Articular chondrocyte of knee joint (primary cell): ENCODE data around the gene PRSS33. TPM values are rescaled to one million over a fixed set of nuclear protein-coding genes. Genes with fewer than 3 reads are reported as not detected.

Source experiments
- small RNA-seq: library from RNA; depleted of rRNA; stranded (forward); fragments of <200 nt; gene quantifications from one replicate; pipeline ENCODE3, GENCODE V24; 2012
- total RNA-seq: library from RNA; depleted of rRNA; stranded (reverse); fragments of >200 nt; gene quantifications from 2 replicates; pipeline ENCODE4 v1.2.3, GENCODE V29; 2012

The PRSS33 gene, protein sequence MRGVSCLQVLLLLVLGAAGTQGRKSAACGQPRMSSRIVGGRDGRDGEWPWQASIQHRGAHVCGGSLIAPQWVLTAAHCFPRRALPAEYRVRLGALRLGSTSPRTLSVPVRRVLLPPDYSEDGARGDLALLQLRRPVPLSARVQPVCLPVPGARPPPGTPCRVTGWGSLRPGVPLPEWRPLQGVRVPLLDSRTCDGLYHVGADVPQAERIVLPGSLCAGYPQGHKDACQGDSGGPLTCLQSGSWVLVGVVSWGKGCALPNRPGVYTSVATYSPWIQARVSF
- not detected in 2 replicates for total RNA-seq

DNA sequence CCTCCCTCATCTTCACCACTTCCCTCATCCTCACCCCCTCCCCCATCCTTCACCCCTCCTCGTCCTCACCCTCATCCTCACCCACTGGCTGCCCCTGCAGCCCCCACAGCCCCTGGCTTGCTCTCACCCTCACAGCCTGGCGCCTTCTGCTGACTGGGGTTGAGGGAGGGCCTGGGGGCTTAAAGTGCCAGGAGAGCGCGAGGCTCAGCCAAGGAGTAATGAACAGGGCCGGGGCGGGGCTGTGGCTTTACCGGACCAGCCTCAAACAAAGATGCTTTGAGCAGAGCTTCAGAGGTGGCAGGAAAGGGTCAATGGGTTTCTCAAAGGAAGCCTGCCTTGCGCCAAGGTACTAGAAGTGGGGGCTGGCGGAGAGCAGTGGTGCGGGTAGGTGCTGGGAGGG, at the start of gene PRSS33:
TSS of gene PRSS33 (minus strand) at position 155 of the 400 bp plus-strand sequence. CDS start 1,013 bp downstream, outside the sequence.

DNA sequence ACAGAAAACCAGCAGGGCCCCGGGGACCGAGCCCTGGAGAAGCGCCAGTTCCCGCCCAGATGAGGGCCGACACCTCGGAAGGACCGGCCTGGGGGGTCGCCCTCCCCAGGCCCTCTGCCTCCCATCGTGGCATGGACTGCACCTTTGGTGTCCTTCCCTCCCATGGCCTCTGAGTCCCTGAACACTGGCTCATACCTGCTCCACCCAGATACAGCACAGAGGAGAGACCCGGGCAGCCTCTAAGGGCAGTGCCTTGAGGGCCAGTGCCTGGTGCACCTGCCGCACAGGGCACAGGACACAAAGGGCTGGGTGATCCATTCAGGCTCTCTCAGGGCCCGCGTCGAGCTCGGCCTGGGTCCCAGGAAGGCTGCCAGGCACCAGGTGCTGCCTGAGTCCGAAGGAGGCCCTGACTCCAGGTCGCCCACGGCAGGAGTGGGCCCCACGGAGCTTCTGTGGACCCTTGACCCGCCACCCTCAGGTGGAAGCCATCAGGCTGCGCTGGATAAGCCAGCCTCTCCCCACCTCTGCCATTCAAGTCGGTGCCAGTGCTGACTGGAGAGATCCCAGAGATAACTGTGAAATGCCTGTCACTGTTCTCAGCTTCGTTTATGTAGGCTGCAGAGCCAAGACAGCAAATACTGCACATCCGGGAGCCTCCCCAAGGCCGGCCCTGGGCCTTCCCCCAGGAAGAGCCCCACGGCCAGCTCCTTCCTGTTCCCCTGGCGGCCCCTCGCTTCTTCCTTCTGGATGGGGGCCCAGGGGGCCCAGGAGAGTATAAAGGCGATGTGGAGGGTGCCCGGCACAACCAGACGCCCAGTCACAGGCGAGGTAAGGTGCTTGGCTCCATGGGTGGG, 42.4 kb upstream of the PRSS33 start, which contains the start of gene ZG16B:
TSS of gene ZG16B (plus strand) at position 803 of the 854 bp plus-strand sequence. CDS start 139 bp downstream, outside the sequence.

DNA sequence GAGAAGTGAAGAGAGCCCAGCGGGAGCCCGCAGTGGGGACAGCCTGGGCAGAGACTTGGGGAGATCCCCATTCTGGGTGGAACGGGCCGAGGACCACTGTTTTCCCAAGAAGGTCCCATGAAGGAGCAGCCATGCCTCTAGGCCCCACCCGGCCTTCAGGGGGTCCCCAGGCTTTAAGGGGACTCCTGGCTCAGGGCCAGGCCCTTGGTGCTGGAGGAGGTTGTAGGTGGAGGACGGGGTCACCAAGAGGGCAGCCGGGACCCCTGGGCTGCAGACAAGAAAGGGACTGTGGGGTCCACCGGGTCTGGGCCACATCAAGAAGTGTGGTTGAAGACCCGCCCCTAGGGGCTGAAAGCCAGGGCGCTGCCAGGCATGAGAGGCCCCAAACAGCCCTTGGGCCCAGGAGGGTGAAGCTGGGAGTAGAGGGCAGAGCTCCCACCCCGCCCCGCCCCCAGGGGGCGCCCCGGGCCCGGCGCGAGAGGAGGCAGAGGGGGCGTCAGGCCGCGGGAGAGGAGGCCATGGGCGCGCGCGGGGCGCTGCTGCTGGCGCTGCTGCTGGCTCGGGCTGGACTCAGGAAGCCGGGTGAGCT, 29.5 kb upstream of the PRSS33 start, which contains the start of gene PRSS21:
TSS of gene PRSS21 (plus strand) at position 487 of the 589 bp plus-strand sequence. CDS start at position 519, 32 bp downstream.

DNA sequence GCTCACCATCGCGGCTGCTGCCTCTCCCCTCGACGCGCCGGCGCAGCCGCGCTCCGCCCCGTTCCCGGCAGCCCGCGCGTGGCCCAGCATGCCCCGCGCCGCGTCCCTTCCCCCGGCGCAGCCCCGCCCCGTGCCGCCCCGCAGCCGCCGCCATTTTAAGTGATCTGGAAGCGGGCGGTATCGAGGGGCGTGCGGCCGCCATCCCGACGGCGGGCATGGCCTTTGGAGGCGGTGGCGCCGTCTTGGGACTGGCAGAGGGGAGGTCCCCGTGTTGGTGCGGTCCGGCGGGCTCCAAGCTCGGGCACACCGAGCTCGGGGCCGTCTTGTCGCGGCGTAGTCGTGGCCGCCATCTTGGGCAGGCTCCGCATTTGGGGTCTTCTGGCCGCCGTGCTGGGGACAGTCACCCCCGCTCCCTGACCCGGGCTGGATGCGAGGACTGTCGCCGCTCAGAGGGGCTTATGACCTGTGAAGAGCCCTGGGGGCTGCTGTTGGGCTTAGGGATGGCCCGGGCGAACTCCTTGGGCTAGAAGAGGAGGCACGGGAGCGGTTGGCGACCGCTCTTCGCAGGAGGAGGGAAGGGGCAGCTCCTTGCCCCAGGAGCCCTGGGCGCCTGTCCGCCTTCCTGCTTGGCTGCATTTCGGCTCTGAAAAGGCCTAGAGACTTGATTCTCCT, 10.0 kb downstream of the PRSS33 start, which contains the start of gene ELOB:
TSS of gene ELOB (minus strand) at position 50 of the 672 bp plus-strand sequence. CDS start at position 9, 41 bp downstream.

DNA sequence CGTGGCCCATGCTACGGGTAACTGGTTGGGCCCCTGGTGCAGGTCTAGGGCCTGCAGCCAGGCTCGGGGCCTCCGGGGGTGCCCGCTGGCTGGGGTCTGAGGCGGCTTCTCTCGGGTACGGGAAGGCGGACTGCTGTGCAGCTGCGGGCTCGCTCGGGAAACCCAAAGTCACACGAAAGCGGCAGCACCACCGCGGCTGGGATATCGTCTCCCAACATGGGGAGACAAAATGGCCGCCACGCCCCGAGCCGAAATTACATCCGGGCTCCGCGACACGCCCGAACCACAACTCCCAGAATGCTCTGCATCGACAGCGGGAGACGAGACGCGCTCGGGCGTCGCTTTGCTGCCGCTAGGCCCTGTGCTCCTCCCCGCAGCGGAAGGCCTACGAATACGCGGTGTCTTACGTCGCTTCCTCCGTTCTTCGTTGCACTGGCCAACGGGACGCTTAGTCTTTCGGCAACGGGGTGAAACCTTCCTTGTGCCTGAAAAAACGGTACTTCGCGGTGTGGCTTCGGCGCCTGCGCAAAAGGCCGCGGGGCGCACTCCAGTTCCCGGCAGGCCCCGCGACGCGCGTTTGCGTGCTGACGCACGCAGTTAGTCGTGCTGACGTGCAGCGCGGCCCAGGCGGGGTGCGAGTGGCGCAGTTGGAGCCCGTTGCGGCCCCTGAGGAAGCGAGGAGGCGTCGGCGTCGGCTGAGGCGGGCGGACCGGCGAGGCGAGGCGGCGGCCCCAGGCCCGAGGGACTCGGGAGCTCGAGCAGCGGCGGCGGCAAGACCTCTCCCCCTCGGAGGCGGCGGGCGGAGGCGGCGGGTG, 35.1 kb downstream of the PRSS33 start, which contains the start of gene SRRM2:
TSS of gene SRRM2 (plus strand) at position 604 of the 815 bp plus-strand sequence. CDS start 3,727 bp downstream, outside the sequence.

Small RNA genes within 50 kb of the gene (small RNA-seq; reads per million reads assigned to genes)
- 0.88 reads per million, percentile 36 among the genes with 10 or more reads in this experiment for gene SNORA3C

Other genes starting within 250 kb of the PRSS33 start
- 17.2 and 20.6 TPM in 2 replicates for gene PDPK1, start 249.5 kb downstream of the PRSS33 start, total RNA-seq
- 17.5 and 22.3 TPM in 2 replicates for gene KCTD5, start 105.0 kb downstream of the PRSS33 start, total RNA-seq
- 1.1 and 1.3 TPM in 2 replicates for gene PRSS27, start 67.3 kb downstream of the PRSS33 start, total RNA-seq
- gene SRRM2, start 34.9 kb downstream of the PRSS33 start, total RNA-seq, result 82.6 and 88.5 TPM in 2 replicates
- 163 and 314 TPM in 2 replicates for gene ELOB, start 10.3 kb downstream of the PRSS33 start, total RNA-seq
- gene PRSS41, start 10.9 kb upstream of the PRSS33 start, total RNA-seq, result not detected in 2 replicates
- gene PRSS21, start 29.7 kb upstream of the PRSS33 start, total RNA-seq, result 0.22 TPM in 1 of 2 replicates, not detected in the other
- 3.7 and 6.7 TPM in 2 replicates for gene ZG16B, start 42.7 kb upstream of the PRSS33 start, total RNA-seq
- gene PRSS22, start 70.6 kb upstream of the PRSS33 start, total RNA-seq, result not detected in 2 replicates
- gene FLYWCH2, start 95.7 kb upstream of the PRSS33 start, total RNA-seq, result 37.6 and 46.6 TPM in 2 replicates
- gene FLYWCH1, start 124.4 kb upstream of the PRSS33 start, total RNA-seq, result 43.4 and 51.8 TPM in 2 replicates
- not detected in 2 replicates for gene KREMEN2, start 176.7 kb upstream of the PRSS33 start, total RNA-seq
- gene PAQR4, start 181.8 kb upstream of the PRSS33 start, total RNA-seq, result 3.5 and 4.8 TPM in 2 replicates
- 4.8 and 6.4 TPM in 2 replicates for gene PKMYT1, start 192.9 kb upstream of the PRSS33 start, total RNA-seq
- gene CLDN9, start 225.4 kb upstream of the PRSS33 start, total RNA-seq, result not detected in 2 replicates
- gene CLDN6, start 230.6 kb upstream of the PRSS33 start, total RNA-seq, result not detected in 2 replicates
- 114 and 131 TPM in 2 replicates for gene TNFRSF12A, start 232.8 kb upstream of the PRSS33 start, total RNA-seq
- 12.8 and 18.4 TPM in 2 replicates for gene HCFC1R1, start 236.4 kb upstream of the PRSS33 start, total RNA-seq
- 18.8 and 20.3 TPM in 2 replicates for gene THOC6, start 236.5 kb upstream of the PRSS33 start, total RNA-seq
- gene BICDL2, start 249.4 kb upstream of the PRSS33 start, total RNA-seq, result 0.11 TPM in 1 of 2 replicates, not detected in the other